ENCODE data around the gene ZNRF1.
"Not testable (repeated sequence)": the region's sequence is repeated elsewhere in the genome, so short reads cannot be mapped to it uniquely, and the experiment has no call there.

ZNRF1 gene

GRCh38 chr16:75012380-75013081 is 13.7 kb downstream of the ZNRF1 start:
- 0 out of 2 replicates have a peak overlapping the region, but pooled peaks have one; percentile 22 for H3K27ac ChIP-seq
- TF ChIP-seq CTCF (conservative IDR thresholded peaks at IDR 0.05), result no peak

- H3K27ac ChIP-seq, result 0 out of 2 replicates have a peak overlapping the region, but pooled peaks have one; percentile 22
These were observed 14.3 kb downstream of the ZNRF1 start for GRCh38 chr16:75013123-75013522.

GRCh38 chr16:75014318-75014717 is 15.5 kb downstream of the ZNRF1 start:
- no peak for TF ChIP-seq CTCF (conservative IDR thresholded peaks at IDR 0.05)
- no peak overlapping the region for H3K27ac ChIP-seq

- not testable (repeated sequence) for H3K27ac ChIP-seq
These were observed 17.7 kb downstream of the ZNRF1 start for GRCh38 chr16:75016451-75017081.

GRCh38 chr16:75017670-75018525 is 19.1 kb downstream of the ZNRF1 start:
- TF ChIP-seq CTCF (conservative IDR thresholded peaks at IDR 0.05), result no peak
- no peak overlapping the region for H3K27ac ChIP-seq

GRCh38 chr16:75019007-75019406 is 20.2 kb downstream of the ZNRF1 start:
- no peak overlapping the region for H3K27ac ChIP-seq

GRCh38 chr16:75019586-75019985 is 20.8 kb downstream of the ZNRF1 start:
- no peak for TF ChIP-seq CTCF (conservative IDR thresholded peaks at IDR 0.05)
- no peak overlapping the region for H3K27ac ChIP-seq

More at GRCh38 chr16:75019007-75019406, 20.2 kb downstream of the ZNRF1 start:
- TF ChIP-seq CTCF (conservative IDR thresholded peaks at IDR 0.05), result no peak

GRCh38 chr16:75021410-75021809 is 22.6 kb downstream of the ZNRF1 start:
- TF ChIP-seq CTCF (conservative IDR thresholded peaks at IDR 0.05), result no peak

More at GRCh38 chr16:75021410-75021809, 22.6 kb downstream of the ZNRF1 start:
- H3K27ac ChIP-seq, result no peak overlapping the region

Measured in VCaP (cell line).